Inflammatory macrophage treated with lipopolysaccharide for 1 hour (primary cell): ENCODE measurements around the gene FAM153A.
A peak's percentile ranks its signal among the peaks of the same experiment; 100 is the strongest.
"Not testable (repeated sequence)": the region's sequence is repeated elsewhere in the genome, so short reads cannot be mapped to it uniquely, and the experiment has no call there.

Experiments
- DNase-seq, 2 donors: peaks; one replicate each; pipeline ENCODE4 v3.0.0-alpha.2; 2020 to 2022

The FAM153A gene

DNA sequence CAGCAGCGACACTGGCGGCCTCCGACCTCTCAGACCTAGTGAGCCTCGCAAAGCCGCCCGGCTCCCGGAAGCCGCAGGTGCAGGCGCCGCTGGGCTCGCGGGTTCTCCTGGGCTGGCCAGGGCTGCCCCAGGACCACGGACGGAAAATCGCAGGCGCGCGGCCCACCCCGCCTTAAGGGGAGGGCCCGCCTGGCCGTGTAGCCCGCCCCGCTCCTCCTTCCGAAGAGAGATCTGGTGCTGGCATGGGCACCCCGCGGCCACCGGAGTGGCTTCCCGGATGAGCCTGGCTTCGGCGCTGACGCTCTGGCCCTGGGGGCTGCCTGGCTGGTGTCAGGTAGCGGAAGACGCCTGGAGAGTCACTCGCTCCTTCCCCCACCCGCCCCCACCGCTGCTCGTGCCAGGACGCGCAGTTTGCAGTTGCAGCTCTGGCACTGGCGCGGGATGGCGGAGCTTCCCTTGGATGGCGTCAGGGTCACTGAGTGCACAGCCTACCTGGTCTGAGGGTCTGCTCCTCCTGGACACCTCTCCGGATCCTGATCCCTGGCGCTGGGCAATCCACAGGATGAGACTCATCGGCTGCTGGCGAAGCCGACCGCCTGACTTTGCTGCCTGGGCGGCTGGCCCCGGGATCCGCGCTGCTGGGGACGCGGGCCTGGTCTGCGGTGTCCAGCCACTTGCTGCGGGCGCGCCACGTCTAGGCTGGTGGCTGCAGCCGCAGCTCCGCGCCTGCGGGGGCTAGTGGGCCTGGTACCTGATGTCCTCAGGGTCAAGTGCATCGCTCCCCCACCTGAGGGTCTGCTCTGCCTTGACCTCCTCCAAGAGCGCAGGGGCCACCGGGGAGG is at the start of gene FAM153A:
Gene FAM153A, minus strand, starts transcription at position 108 of the 842 bp plus-strand sequence.
- not testable (repeated sequence) for DNase-seq

DNA sequence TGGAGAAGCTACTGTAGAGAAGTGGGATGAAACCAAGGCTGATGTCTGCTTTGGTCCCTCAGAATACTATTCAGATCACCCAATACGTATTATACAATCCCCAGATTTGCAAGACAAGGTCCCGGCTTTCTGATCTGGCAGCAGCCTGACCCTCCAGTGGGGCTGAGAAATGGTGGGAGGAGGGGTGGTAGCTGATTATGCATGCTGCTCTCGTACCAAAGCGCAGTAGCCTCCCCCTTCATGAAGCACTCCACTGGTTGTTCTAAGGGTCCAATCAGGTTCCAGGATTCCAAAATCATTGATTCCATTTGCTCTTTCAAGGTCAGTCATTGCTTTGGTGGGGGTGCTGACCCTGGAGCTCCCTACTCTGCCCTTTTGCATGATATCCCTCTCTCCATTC is 49.6 kb upstream of the FAM153A start:
- not testable (repeated sequence) for DNase-seq

DNA sequence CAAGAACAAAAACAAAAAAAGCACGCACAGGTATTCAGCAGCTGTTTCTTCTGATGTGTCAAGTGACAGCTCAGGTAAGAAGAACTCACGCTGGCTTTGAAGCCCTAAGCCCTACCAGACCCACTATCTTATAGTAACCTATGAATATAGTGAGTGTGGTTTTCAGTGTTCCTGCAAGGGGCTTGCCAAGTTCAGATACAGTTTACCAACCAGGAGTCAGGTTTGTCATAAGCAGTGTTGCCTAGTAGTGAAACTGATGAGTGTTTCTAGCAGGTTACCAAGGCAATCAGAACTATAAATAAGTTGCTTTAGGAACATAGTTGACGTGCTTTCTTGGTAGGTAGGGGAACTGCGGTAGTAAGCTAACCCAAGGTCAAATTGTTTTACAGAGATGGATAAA is 43.4 kb upstream of the FAM153A start:
- DNase-seq = not testable (repeated sequence)

DNA sequence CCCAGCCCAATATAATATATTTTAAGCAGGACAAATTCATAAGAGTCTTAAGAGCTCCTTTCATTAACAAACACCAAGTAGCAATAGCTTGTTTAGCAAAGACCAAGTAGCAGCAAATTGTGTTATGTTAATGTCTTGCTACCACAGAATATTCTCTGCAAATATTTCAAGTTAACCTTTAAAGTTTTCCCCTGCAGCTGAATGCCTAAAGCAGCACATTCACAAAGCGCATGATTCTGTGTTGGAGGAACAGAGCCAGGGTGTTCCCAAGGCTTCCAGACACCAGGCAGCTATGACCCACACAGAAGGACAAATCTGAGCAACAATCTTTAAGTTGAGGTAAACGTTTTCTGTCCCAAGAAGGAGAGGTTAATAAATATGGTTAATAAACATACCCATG is 42.1 kb upstream of the FAM153A start:
- not testable (repeated sequence) for DNase-seq

DNA sequence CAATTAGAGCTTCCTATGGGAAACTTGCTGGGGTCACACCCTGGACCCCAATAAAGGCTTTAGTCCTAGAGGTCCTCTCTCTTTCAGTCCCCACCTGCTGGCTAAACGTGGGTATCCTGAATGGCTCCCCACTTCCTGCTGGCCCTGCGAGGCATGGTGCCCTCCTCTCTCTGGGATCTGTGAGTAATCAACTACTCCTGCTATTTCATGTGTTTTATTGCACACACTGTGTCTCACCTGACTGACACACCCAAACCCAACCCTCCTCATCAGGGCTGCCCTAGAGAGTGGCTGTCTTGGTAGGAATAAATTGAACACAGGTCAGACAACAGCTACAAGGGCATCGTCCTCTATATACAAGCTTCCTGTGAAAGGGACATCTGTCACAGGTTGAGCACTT is 39.8 kb upstream of the FAM153A start:
- DNase-seq = not testable (repeated sequence)

GRCh38 chr5:177819664-177820063 is 37.0 kb upstream of the FAM153A start:
- DNase-seq = not testable (repeated sequence)

DNA sequence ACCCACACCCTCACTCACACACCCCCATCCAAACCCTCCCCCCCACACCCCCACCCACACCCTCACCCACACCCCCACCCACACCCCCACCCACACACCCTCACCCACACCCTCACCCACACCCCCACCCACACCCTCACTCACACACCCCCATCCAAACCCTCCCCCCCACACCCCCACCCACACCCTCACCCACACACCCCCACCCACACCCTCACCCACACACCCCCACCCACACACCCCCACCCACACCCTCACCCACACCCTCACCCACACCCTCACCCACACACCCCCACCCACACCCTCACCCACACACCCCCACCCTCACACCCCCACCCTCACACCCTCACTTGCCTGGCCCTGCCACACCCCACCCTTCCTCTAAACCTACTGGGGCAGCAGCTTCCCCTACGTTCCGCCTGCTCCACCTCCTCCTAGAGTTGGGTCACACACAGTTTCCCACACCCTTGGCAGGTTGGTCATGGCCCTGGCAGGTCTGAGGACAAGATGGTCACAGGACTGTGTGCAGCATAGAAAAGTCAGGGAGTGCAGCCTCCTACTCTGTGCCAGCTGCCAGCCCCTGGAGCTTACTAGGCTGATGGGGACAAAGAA is 30.2 kb upstream of the FAM153A start:
- not testable (repeated sequence) for DNase-seq

DNA sequence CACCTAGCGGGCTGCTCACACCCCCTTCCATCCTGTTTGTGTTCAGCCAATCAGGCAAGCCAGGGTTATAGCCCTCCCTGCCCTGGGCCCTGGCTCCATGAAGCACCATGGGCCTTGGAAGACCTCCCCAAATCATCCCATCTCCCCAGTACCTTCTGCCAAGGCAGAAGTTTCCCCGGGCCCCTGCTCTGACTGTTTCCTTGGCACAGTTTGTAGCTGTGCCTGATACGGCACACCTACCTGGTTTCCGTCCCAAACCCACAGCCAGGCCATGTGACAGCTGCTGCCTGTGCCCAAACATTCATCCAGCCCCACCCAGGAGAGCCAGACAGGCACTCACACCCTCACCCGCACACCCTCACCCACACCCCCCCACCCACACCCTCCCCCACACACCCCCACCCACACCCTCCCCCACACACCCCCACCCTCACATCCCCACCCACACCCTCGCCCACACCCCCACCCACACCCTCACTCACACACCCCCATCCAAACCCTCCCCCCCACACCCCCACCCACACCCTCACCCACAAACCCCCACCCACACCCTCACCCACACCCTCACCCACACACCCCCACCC is 29.6 kb upstream of the FAM153A start:
- not testable (repeated sequence) for DNase-seq

DNA sequence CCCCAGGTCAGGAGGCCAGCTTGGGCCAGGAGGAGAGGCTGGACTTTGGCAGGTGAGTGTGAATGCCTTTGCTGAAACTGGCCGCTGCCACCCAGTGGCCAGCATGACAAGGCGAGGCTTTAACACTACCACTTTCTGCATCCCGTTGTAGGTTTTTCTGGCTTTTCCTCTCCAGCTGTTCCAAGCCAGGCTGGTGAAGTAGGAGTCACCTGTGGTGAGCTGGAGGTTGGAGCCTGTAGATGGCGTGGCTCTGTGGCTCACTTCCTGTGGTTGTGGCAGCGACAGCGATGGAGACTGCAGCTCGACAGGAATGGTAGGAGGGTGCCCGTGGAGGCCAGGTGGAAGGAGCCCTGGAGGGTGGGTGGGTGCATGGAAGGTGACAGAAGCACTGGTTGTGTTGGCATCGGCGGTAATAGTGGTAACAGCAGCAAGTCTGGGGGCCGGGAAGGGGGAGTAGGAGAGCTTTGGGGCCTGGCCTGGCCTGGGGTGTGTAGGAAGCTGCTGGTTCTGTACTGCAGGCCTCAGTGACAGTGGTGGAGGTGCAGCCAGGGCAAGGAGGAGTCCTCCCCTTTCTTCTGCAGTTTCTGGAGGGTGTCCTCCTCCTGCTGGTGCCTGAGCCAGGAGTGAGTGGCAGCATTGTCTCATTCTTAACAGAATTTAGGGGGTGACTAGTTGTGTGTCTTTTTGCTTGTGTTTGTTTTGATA is 26.7 kb upstream of the FAM153A start:
- not testable (repeated sequence) for DNase-seq

DNA sequence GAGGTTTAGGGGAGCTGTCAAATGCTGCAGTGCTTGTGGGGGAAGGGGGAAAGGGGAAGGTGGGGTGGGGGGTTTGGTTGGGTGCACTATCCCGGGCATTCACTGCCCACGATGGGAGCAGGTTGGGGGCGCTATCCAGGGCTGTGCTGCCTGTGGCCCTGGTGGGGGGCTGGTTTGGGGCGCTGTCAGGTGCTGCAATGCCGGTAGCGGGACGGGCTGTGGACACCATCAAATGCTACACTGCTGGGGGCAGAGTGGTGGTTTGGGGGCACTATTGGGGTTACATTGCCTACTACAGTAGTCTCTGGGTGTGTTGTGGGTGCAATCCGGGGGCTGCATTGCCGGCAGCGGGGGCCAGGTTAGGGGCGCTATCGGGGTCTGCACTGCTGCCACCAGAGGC is 25.7 kb upstream of the FAM153A start:
- DNase-seq = not testable (repeated sequence)

GRCh38 chr5:177807265-177807664 is 24.6 kb upstream of the FAM153A start:
- not testable (repeated sequence) for DNase-seq

- not testable (repeated sequence) for DNase-seq
Observed at GRCh38 chr5:177801427-177801826, 18.7 kb upstream of the FAM153A start.

DNA sequence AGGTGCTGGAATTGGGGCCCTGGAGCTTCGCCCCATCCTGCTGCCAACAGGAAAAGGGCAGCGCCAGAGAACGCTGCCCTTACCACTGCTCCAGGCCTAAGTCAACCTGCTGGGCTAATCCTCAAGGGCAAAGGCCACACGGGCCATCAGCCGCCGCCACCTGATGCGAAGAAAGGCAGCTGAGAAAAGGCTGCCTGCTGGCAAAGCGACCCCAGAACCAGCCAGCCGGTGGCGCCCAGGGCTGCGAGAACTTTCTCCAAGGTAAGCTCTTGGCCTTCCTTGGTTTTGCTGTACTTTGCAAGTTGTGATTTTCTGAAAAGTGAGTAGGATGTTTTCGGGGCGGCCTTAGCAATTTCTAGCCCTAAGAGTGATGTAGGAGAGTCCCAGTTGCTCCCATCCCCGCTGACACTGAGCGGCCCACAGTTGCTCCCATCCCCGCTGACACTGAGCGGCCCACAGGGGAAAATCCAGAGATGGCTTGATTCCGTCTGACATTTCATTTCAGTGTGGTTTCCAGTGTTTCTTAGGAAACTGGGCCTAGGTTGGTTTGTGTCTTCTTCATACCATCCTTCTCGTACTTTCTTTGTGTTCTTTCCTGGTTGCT is 15.6 kb upstream of the FAM153A start:
- DNase-seq = not testable (repeated sequence)

DNA sequence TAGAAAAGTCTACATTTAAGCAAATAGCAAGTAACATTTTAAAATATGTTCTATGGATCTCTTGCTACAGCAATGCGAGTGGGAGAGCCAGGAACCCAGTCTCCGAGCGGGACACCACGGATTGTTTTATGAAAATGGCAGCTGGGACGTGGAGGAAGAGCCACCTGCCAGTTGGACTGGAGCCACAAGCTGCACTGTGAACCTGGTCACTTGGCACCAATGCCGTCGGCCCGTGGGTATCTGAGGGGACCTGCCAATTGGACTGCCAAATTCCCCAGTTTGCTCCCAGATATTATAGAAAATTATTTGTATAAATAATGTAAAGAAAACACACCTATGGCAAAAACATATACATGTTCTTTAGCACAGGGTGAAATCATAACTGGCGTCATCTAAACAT is 10.6 kb upstream of the FAM153A start:
- not testable (repeated sequence) for DNase-seq

- not testable (repeated sequence) for DNase-seq
Observed at GRCh38 chr5:177791649-177792048, 8.9 kb upstream of the FAM153A start.

- not testable (repeated sequence) for DNase-seq
Observed at GRCh38 chr5:177782169-177782568, 530 bp downstream of the FAM153A start.

GRCh38 chr5:177771206-177771605 is 11.5 kb downstream of the FAM153A start:
- not testable (repeated sequence) for DNase-seq

- DNase-seq = not testable (repeated sequence)
Observed at GRCh38 chr5:177770646-177771045, 12.1 kb downstream of the FAM153A start.

- DNase-seq = not testable (repeated sequence)
Observed at GRCh38 chr5:177763737-177764508, 18.8 kb downstream of the FAM153A start.

DNA sequence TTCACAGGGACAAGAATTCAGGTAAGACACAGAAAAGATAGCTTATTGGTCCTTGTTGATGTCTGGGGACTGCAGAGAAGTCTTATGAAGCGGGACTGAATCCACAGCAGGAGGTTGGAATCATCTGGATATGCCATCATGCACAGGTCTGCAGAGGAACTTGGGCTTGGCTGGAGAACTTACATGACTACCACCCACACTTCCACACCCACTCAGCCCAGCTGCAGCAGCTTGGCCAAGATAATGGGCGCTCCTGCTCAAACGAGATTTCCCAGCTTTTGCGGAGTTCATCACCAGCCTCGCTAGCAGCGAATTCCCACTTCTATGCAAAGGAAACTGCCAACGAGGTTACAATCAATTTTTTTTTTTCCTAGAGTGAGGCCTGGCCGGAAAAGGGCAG is 21.7 kb downstream of the FAM153A start:
- peak in 1 of 2 donors; percentile 0 for DNase-seq

- not testable (repeated sequence) for DNase-seq
Observed at GRCh38 chr5:177747354-177747753, 35.3 kb downstream of the FAM153A start.

DNA sequence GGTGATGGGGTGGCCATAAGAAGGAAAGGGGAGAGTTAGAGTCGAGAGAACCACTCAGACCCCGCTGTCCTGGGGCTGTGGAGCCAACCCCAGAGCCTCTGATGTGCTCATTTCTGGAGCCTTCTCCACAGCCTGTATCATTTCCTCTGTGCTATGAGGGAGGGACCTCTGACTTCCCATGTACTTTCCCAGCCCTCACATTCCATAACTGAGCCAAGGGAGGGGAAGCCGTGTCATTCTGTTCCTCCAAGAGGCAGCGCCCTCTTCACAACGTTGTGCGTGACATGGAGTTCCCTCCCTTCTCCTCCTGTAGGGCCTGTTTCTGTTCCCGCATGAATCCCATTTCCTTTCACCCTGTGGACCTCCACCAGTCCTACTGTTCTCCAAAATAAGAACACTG is 57.8 kb downstream of the FAM153A start:
- not testable (repeated sequence) for DNase-seq
